HTERT RPE-1 (cell line): ENCODE results near the gene IFI44.

ENCODE experiments used
- in situ Hi-C: fragments of 300-500 bp; cut with MboI; formaldehyde crosslinking; loops from 4 replicates; pipeline ENCODE4 v1.14.3; 2020; ENCODE audit warnings: low sequenced_read_pairs

Gene IFI44

GRCh38 chr1:78649628-78650027, at the start of gene IFI44:
IFI44 (plus strand) TSS chr1:78649831; CDS start chr1:78650196, 365 bp downstream.
- in situ Hi-C loops = no loop called here

GRCh38 chr1:78601068-78601467, 48.6 kb upstream of the IFI44 start:
- in situ Hi-C loops = loop anchor here (25.0 kb wide), 1 partner anchor 439 kb away; no protein-coding TSS in a partner anchor

GRCh38 chr1:78603206-78603605, 46.4 kb upstream of the IFI44 start:
- in situ Hi-C loops = loop anchor here (25.0 kb wide), 1 partner anchor 441 kb away; no protein-coding TSS in a partner anchor

- in situ Hi-C loops = loop anchor here (25.0 kb wide), 1 partner anchor 442 kb away; no protein-coding TSS in a partner anchor
These were observed 45.0 kb upstream of the IFI44 start for GRCh38 chr1:78604643-78605042.

GRCh38 chr1:78606274-78606673, 43.4 kb upstream of the IFI44 start:
- in situ Hi-C loops = loop anchor here (25.0 kb wide), 1 partner anchor 444 kb away; no protein-coding TSS in a partner anchor

- in situ Hi-C loops = loop anchor here (25.0 kb wide), 1 partner anchor 445 kb away; no protein-coding TSS in a partner anchor
These were observed 42.2 kb upstream of the IFI44 start for GRCh38 chr1:78607334-78607927.

GRCh38 chr1:78607944-78608343, 41.7 kb upstream of the IFI44 start:
- in situ Hi-C loops = loop anchor here (25.0 kb wide), 1 partner anchor 446 kb away; no protein-coding TSS in a partner anchor

GRCh38 chr1:78617615-78618026, 32.0 kb upstream of the IFI44 start:
- in situ Hi-C loops = loop anchor here (25.0 kb wide), 1 partner anchor 455 kb away; no protein-coding TSS in a partner anchor

- in situ Hi-C loops = loop anchor here (25.0 kb wide), 1 partner anchor 457 kb away; no protein-coding TSS in a partner anchor
These were observed 30.6 kb upstream of the IFI44 start for GRCh38 chr1:78619032-78619431.

- in situ Hi-C loops = loop anchor here (25.0 kb wide), 1 partner anchor 457 kb away; no protein-coding TSS in a partner anchor
These were observed 30.2 kb upstream of the IFI44 start for GRCh38 chr1:78619446-78619802.

GRCh38 chr1:78619803-78620579, 29.6 kb upstream of the IFI44 start, which contains the start of gene IFI44L:
IFI44L (plus strand) TSS chr1:78620448; CDS start chr1:78627916, 7,468 bp downstream.
- in situ Hi-C loops = loop anchor here (25.0 kb wide), 1 partner anchor 458 kb away; no protein-coding TSS in a partner anchor

GRCh38 chr1:78620666-78621065, 29.0 kb upstream of the IFI44 start:
- in situ Hi-C loops = loop anchor here (25.0 kb wide), 1 partner anchor 458 kb away; no protein-coding TSS in a partner anchor

- in situ Hi-C loops = loop anchor here (25.0 kb wide), 1 partner anchor 460 kb away; no protein-coding TSS in a partner anchor
These were observed 27.1 kb upstream of the IFI44 start for GRCh38 chr1:78622548-78622947.

GRCh38 chr1:78624035-78624434, 25.6 kb upstream of the IFI44 start:
- in situ Hi-C loops = loop anchor here (25.0 kb wide), 1 partner anchor 462 kb away; no protein-coding TSS in a partner anchor

- in situ Hi-C loops = no loop called here
These were observed 22.3 kb upstream of the IFI44 start for GRCh38 chr1:78627321-78627720.

GRCh38 chr1:78630600-78630999, 19.0 kb upstream of the IFI44 start:
- in situ Hi-C loops = no loop called here

- in situ Hi-C loops = no loop called here
These were observed 16.4 kb upstream of the IFI44 start for GRCh38 chr1:78633209-78633608.

GRCh38 chr1:78640462-78640861, 9.2 kb upstream of the IFI44 start:
- in situ Hi-C loops = no loop called here

- in situ Hi-C loops = no loop called here
These were observed 8.1 kb upstream of the IFI44 start for GRCh38 chr1:78641558-78641957.

- in situ Hi-C loops = no loop called here
These were observed 3.9 kb upstream of the IFI44 start for GRCh38 chr1:78645723-78646122.

- in situ Hi-C loops = no loop called here
These were observed 2.4 kb upstream of the IFI44 start for GRCh38 chr1:78647238-78647637.
